D721Med (cell line): ENCODE results near the gene INPP5A.

ENCODE experiments used
- DNase-seq: peaks from one replicate; pipeline ENCODE4 v3.0.0; 2011; ENCODE audit warnings: low spot score; ENCODE audit not compliant: insufficient read length
- FAIRE-seq: peaks from 2 replicates; lab custom pipeline; 2011; peaks lifted over from hg19 to GRCh38; lab: Jason Lieb, UNC
- CTCF ChIP-seq: IDR thresholded peaks from 2 replicates; pipeline ENCODE4 v1.5.1; 2012; ENCODE audit warnings: mild to moderate bottlenecking, control low read depth; ENCODE audit not compliant: insufficient read depth; ENCODE audit errors: missing control alignments

INPP5A gene

DNA sequence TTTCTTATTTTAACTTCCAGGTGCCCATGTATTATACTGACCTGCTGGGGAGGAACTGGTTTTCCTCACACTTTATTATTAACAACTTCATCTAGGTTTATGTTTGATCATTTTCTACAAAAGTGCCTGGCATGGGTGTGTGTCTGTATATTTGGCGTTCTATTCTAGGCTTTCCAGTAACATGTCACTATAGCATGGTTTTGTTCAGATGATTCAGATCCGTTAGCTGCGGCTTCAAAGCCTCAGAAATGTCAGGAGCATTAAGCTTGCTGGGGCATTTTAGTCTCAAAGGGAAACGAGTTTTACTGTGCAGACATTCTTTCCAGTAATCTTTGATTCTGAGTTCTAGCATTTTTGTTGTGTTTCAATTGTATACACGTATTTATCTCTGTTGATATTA, 2.3 kb downstream of the INPP5A start:
- DNase-seq (no peak), FAIRE-seq (no peak)
- no peak for TF ChIP-seq CTCF

GRCh38 chr10:132540456-132540855, 2.9 kb downstream of the INPP5A start:
- no peak for TF ChIP-seq CTCF

DNA sequence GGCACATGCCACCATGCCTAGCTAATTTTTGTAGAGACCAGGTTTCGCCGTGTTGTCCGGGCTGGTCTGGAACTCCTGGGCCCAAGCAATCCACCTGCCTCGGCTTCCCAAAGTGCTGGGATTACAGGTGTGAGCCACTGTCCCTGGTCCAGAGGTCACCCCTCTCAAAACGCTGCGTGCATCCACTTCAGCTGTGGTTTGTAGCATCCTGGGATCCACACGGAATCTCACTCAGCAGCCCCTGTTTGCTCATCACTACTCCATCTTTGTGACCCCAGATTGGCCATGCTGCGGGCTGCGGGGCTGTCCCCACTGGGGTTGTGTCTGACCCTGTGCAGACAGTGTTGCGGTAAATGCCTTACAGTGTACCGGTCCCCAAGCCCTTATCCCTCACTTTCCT, 3.5 kb downstream of the INPP5A start:
- no peak for DNase-seq
- FAIRE-seq = no peak
- TF ChIP-seq CTCF = no peak

More at GRCh38 chr10:132540456-132540855, 2.9 kb downstream of the INPP5A start:
- FAIRE-seq (no peak), DNase-seq (no peak)

DNA sequence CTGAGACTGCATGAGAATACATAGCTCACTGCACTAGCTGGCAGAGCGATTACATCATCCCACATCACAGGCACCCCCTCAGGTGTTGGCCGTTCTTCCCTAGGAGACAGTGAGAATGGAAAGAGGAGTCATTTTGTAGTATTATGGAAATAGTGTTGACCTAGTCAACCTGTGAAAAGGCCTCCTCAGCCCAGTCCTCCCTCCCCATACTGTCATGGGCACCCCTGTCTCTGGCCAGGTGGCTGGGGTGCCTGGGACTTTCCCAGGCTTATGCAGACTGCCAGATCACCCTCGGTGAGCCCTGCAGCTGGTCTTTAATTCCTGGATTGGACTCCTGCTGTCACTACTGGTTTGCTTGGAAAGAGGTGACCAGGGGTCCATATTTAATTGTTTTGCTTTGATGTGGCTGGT, 4.0 kb downstream of the INPP5A start:
- TF ChIP-seq CTCF = no peak
- no peak for FAIRE-seq
- DNase-seq = no peak

DNA sequence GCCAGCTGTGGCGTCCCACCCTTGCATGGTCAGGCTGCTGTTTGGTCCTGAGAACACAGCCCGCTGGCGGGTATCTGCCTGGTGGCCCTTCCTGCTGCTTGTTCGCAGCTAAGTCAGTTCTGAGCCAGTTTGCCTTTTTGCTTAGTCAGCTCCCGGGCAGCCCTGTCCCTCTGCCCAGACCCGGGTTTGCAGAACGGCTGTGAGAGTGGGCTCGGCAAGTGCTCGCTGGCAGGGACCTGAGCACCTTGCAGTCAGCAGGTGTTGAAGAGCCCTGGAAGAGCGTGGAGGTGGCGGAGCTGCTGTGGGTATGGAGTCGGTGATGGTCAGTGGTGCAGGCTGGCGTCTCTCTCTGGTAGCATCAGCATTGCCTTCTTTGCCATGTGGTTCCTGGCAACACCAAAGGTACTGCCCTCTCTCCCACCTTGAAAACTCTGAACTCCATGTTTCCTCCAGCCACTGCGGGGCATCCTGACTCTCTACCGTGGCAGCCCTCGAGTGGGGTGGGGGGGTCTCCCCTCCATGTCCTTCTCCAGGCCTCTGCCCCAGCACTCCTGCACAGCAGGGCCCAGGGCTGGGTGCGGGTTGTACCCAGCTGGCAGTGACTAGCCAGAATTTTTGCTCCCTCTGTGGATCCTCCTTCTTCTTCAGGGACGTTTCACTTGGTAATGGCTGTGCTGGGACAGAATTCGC, 4.6 kb downstream of the INPP5A start:
- no peak for TF ChIP-seq CTCF
- DNase-seq = no peak
- FAIRE-seq = no peak

GRCh38 chr10:132542819-132543218, 5.2 kb downstream of the INPP5A start:
- TF ChIP-seq CTCF = no peak
- DNase-seq (no peak), FAIRE-seq (no peak)
